Measurements from ENCODE around the gene BTBD8.

BTBD8 gene

GRCh38 chr1:92191726-92192125 lies 111.6 kb downstream of the BTBD8 start:
- no peak for DNase-seq

- no peak for DNase-seq
These were observed 112.1 kb downstream of the BTBD8 start for GRCh38 chr1:92192246-92192645.

GRCh38 chr1:92194511-92194910 lies 114.4 kb downstream of the BTBD8 start:
- no peak for DNase-seq

- no peak for DNase-seq
These were observed 121.8 kb downstream of the BTBD8 start for GRCh38 chr1:92201973-92202372.

- DNase-seq: no peak
These were observed 123.0 kb downstream of the BTBD8 start for GRCh38 chr1:92203105-92203504.

- DNase-seq: no peak
These were observed 130.6 kb downstream of the BTBD8 start for GRCh38 chr1:92210701-92211100.

GRCh38 chr1:92211166-92211565 lies 131.0 kb downstream of the BTBD8 start:
- no peak for DNase-seq

- DNase-seq: no peak
These were observed 137.6 kb downstream of the BTBD8 start, which contains the start of gene C1orf146 for GRCh38 chr1:92217721-92218120. Gene C1orf146, plus strand, starts transcription at chr1:92217915. Its CDS starts 13,506 bp downstream, at chr1:92231421.

GRCh38 chr1:92218559-92218958 lies 138.4 kb downstream of the BTBD8 start:
- DNase-seq: no peak

- no peak for DNase-seq
These were observed 138.9 kb downstream of the BTBD8 start for GRCh38 chr1:92219028-92219427.

GRCh38 chr1:92228401-92228800 lies 148.3 kb downstream of the BTBD8 start:
- no peak for DNase-seq

GRCh38 chr1:92230736-92231135 lies 150.6 kb downstream of the BTBD8 start:
- no peak for DNase-seq

Data from hypothalamus (tissue), 51 donors.